Left ventricle myocardium inferior (tissue), 1 donor: Measurements from ENCODE around the gene CTNNA1. TPM values are rescaled to one million over a fixed set of nuclear protein-coding genes. Genes with fewer than 3 reads are reported as not detected.

ENCODE experiments used
- DNase-seq: peaks from one replicate; pipeline ENCODE4 v3.0.0-alpha.2; 2020
- H3K27ac ChIP-seq: fragments of 200-600 bp; replicated peaks from 2 replicates; pipeline ENCODE4 v1.8.0; 2021
- H3K27me3 ChIP-seq: fragments of 200-600 bp; 2 replicates; pipeline ENCODE4 v1.8.0; 2021; ENCODE audit warnings: low read depth
- H3K36me3 ChIP-seq: fragments of 200-600 bp; 2 replicates; pipeline ENCODE4 v1.8.0; 2021
- H3K4me1 ChIP-seq: fragments of 200-600 bp; 2 replicates; pipeline ENCODE4 v1.8.0; 2021
- H3K4me3 ChIP-seq: fragments of 200-600 bp; 2 replicates; pipeline ENCODE4 v1.8.0; 2021; ENCODE audit warnings: mild to moderate bottlenecking, moderate library complexity
- H3K9me3 ChIP-seq: fragments of 200-600 bp; replicated peaks from 2 replicates; pipeline ENCODE4 v1.8.0; 2021
- intact Hi-C: fragments of 100-400 bp; cut with micrococcal nuclease; formaldehyde crosslinking; loops from one replicate; pipeline ENCODE4 v1.11.0; 2022
- total RNA-seq: library from RNA; stranded (reverse); fragmentation: NEBNext Ultra II Directional; extraction: Animal tissue kit (Norgen Biotek cat#: 25700); gene quantifications from one replicate; pipeline ENCODE4 v1.2.1, GENCODE V29; 2021
- TF ChIP-seq, protein P1 (sequence below): fragments of 200-600 bp; IDR thresholded peaks from 2 replicates; pipeline ENCODE4 v1.8.0; 2021; ENCODE audit warnings: antibody characterized with exemption, mild to moderate bottlenecking, borderline replicate concordance
- donor health status: DM: no; HTN: yes; CAD: no; lungs with severe emphysema.

CTNNA1 gene
- total RNA-seq, 1 donor from 2014 or later, result 341 TPM

DNA sequence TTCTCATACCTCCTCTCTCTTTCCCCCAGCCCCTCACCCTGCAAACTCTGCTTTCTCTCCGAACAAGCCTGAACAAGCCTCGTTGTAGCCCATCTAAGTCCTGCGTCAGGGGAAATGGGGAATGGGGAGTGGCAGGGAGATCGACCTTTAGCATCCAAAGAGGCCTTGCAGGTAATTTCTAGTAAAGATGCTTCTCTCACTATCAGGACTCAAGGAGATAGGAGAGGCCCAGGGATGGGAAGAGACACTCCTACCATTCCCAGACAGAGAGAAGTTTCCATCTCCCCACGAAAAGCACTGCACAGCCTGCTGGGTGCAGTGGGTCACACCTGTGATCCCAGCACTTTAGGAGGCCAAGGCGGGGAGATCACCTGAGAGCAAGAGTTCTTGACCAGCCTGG lies 44.4 kb upstream of the CTNNA1 start:
- no peak overlapping the region for H3K4me3 ChIP-seq
- intact Hi-C loops, result no loop called here
- H3K9me3 ChIP-seq, result no peaks in the 10 kb centered on the region
- no peak overlapping the region for H3K27ac ChIP-seq
- DNase-seq, result no peak
- H3K4me1 ChIP-seq, result no peaks in the 10 kb centered on the region
- no peaks in the 10 kb centered on the region for H3K27me3 ChIP-seq
- no peaks in the 10 kb centered on the region for H3K36me3 ChIP-seq
- TF ChIP-seq, protein P1, sequence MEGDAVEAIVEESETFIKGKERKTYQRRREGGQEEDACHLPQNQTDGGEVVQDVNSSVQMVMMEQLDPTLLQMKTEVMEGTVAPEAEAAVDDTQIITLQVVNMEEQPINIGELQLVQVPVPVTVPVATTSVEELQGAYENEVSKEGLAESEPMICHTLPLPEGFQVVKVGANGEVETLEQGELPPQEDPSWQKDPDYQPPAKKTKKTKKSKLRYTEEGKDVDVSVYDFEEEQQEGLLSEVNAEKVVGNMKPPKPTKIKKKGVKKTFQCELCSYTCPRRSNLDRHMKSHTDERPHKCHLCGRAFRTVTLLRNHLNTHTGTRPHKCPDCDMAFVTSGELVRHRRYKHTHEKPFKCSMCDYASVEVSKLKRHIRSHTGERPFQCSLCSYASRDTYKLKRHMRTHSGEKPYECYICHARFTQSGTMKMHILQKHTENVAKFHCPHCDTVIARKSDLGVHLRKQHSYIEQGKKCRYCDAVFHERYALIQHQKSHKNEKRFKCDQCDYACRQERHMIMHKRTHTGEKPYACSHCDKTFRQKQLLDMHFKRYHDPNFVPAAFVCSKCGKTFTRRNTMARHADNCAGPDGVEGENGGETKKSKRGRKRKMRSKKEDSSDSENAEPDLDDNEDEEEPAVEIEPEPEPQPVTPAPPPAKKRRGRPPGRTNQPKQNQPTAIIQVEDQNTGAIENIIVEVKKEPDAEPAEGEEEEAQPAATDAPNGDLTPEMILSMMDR, result no peak

DNA sequence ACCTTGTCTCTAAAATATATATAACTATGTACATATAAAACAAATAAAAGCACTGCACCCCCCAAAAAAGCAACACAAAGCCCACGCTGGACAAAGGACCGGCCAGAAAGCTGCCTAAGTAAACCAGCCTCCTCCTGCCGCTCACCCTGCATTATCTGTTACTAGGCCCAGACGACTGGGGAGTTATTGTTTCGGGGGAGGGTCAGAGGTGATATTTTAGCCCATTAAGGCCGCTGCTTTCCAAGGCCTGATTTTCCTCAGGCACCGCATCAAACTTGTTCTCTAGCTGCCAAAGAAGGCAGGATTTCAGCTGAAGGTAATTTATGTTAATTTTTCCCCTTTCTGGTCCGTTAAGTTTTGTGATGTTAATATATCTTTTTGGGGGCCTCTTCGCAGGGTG lies 44.0 kb upstream of the CTNNA1 start:
- TF ChIP-seq, protein P1, result no peak
- DNase-seq, result no peak
- intact Hi-C loops, result no loop called here
- H3K4me1 ChIP-seq, result no peaks in the 10 kb centered on the region
- H3K36me3 ChIP-seq, result no peaks in the 10 kb centered on the region
- no peak overlapping the region for H3K27ac ChIP-seq
- H3K9me3 ChIP-seq, result no peaks in the 10 kb centered on the region
- no peak overlapping the region for H3K4me3 ChIP-seq
- no peaks in the 10 kb centered on the region for H3K27me3 ChIP-seq

DNA sequence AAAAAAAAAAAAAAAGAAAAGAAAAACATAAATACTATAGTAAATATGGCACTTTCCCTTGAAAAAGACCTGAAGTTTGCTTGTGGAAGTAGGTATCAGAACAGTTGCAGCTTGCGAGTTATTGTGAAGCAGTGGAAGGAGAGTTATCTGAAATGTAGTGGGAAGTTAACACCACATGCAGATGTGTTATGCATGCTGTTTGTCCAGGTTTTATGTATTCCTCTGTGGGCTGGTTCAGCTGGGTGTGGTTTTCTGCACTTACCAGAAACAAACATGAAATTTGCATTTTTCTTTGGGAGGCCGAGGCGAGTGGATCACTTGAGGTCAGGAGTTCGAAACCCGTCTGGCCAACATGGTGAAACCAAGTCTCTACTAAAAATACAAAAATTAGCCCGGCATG lies 42.1 kb upstream of the CTNNA1 start:
- H3K27me3 ChIP-seq, result no peaks in the 10 kb centered on the region
- no peak for DNase-seq
- TF ChIP-seq, protein P1, result no peak
- no peaks in the 10 kb centered on the region for H3K9me3 ChIP-seq
- no peak overlapping the region for H3K27ac ChIP-seq
- H3K4me3 ChIP-seq, result no peak overlapping the region
- intact Hi-C loops, result no loop called here
- H3K4me1 ChIP-seq, result peaks cover 2% of the 10 kb centered on the region
- no peaks in the 10 kb centered on the region for H3K36me3 ChIP-seq

DNA sequence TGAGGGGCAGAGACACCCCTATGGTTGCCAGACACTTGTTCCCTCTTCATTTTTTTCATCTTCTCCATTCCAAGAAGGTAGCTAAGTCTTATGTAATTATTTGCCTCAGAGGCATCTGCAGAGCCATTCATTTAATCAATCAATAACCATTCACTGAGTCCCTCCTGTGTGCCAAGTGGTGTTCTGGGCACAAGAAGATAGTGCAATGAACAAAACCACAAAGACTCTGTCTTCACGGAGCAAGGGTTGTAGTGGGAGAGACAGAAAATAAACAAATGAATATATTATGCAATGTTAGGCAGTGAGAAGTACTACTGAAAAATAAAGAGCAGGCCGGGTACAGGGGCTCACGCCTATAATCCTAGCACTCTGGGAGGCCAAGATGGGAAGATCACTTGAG lies 41.4 kb upstream of the CTNNA1 start:
- intact Hi-C loops, result no loop called here
- DNase-seq, result no peak
- TF ChIP-seq, protein P1, result no peak
- Histone ChIP-seq H3K9me3 (no peaks in the 10 kb centered on the region), H3K36me3 (no peaks in the 10 kb centered on the region), H3K4me3 (no peak overlapping the region), H3K27ac (no peak overlapping the region), H3K27me3 (no peaks in the 10 kb centered on the region), H3K4me1 (peaks cover 9% of the 10 kb centered on the region)

DNA sequence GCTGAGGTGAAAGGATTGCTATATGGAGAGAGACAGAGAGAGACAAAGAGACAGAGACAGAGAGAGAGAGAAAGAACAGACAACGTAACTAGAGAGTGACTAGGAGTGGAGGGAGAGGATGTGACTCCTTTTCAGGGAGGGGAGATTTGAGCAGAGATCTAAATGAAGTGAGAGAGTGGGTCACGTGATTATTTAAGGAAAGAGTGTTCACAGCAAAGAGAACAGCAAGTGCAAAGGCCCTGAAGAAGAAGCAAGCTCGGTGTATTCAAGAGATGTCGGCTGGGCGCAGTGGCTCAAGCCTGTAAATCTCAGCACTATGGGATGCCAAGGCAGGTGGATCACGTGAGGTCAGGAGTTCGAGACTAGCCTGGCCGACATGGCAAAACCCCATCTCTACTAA lies 40.9 kb upstream of the CTNNA1 start:
- Histone ChIP-seq H3K9me3 (no peaks in the 10 kb centered on the region), H3K27me3 (no peaks in the 10 kb centered on the region), H3K27ac (no peak overlapping the region), H3K36me3 (no peaks in the 10 kb centered on the region), H3K4me1 (peaks cover 12% of the 10 kb centered on the region), H3K4me3 (no peak overlapping the region)
- intact Hi-C loops, result no loop called here
- no peak for DNase-seq
- TF ChIP-seq, protein P1, result no peak

DNA sequence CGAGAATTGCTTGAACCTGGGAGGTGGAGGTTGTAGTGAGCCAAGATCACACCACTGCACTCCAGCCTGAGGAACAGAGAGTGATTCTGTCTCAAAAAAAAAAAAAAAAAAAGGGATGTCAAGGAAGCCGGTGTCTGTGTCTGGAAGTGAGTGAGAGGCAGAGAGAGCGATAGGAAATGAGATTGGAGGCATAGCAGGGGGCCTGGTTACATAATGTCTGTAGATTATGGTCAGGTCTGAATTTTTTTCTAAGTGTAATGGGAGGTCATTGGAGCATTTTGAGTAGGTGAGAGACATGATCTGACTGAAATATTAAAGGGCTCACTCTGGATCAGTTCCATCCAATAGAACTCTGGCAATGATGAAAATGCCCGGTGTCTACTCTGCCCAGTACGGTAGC lies 40.4 kb upstream of the CTNNA1 start:
- no peak overlapping the region for H3K4me3 ChIP-seq
- H3K9me3 ChIP-seq, result no peaks in the 10 kb centered on the region
- intact Hi-C loops, result no loop called here
- TF ChIP-seq, protein P1, result no peak
- no peaks in the 10 kb centered on the region for H3K36me3 ChIP-seq
- H3K4me1 ChIP-seq, result peaks cover 12% of the 10 kb centered on the region
- no peak overlapping the region for H3K27ac ChIP-seq
- DNase-seq, result no peak
- H3K27me3 ChIP-seq, result no peaks in the 10 kb centered on the region
